ENCODE results near the gene CD22. TPM values are rescaled to one million over a fixed set of nuclear protein-coding genes. Genes with fewer than 3 reads are reported as not detected.

Gene CD22
- total RNA-seq, 1 experiment from 2014 or later: not detected

DNA sequence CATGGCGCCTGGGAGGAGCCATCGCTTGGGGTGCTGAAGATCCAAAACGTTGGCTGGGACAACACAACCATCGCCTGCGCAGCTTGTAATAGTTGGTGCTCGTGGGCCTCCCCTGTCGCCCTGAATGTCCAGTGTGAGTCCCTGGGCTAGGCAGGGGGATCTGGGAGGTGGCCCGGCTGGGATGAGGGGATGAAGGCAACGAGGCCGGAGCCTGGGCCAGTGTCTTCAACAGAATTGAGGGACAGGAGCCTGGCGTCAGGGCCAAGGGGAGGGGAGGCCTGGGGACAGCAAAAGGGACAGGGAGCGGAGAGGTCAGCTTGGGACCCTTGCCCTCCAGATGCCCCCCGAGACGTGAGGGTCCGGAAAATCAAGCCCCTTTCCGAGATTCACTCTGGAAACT lies 12.0 kb downstream of the CD22 start:
- Histone ChIP-seq H3K27me3 (ENCODE audit: insufficient read depth, low read length) (no peaks in the 10 kb centered on the region), H2BK20ac (ENCODE audit: low read depth, low read length, poor library complexity, severe bottlenecking) (no peak overlapping the region), H3K79me1 (ENCODE audit: insufficient read depth, low read depth, low read length, poor library complexity, severe bottlenecking) (no peaks in the 10 kb centered on the region), H3K4ac (ENCODE audit: low read depth, low read length) (no peak overlapping the region), H4K91ac (ENCODE audit: insufficient read length, low read depth, low read length) (no peak overlapping the region), H3K4me1 (ENCODE audit: insufficient read depth, low read length) (no peaks in the 10 kb centered on the region), H4K5ac (ENCODE audit: insufficient read length, low read depth, low read length) (no peak overlapping the region), H2BK12ac (ENCODE audit: insufficient read length, low read depth, low read length) (no peak overlapping the region), H3K79me2 (ENCODE audit: insufficient read depth, low read length) (no peaks in the 10 kb centered on the region), H3K9ac (ENCODE audit: extremely low read depth, insufficient read length, low read length) (no peak overlapping the region), H4K8ac (replicated peaks; ENCODE audit: insufficient read length, low read depth, low read length) (no peak overlapping the region), H3K14ac (ENCODE audit: insufficient read depth, low read length) (no peak overlapping the region), H2BK5ac (ENCODE audit: insufficient read length, low read length) (no peak overlapping the region), H3K23me2 (ENCODE audit: insufficient read length, low read depth, low read length, poor library complexity, severe bottlenecking) (no peaks in the 10 kb centered on the region), H3K27ac (ENCODE audit: insufficient read length, low read depth, low read length) (no peak overlapping the region), H2BK120ac (ENCODE audit: low read depth, low read length, poor library complexity, severe bottlenecking) (no peak overlapping the region), H4K20me1 (ENCODE audit: control insufficient read depth, insufficient read depth, insufficient read length) (no peaks in the 10 kb centered on the region), H3T11ph (ENCODE audit: low read length) (no peak overlapping the region), H2BK15ac (ENCODE audit: low read depth, low read length) (no peak overlapping the region), H2AFZ (ENCODE audit: low read length) (no peak overlapping the region), H3K23ac (ENCODE audit: insufficient read length, low read depth, low read length) (no peak overlapping the region), H3K9me3 (ENCODE audit: control insufficient read depth, low read depth, low read length) (no peaks in the 10 kb centered on the region), H2AK5ac (ENCODE audit: insufficient read length, low read length) (no peak overlapping the region), H3K4me2 (ENCODE audit: insufficient read depth, insufficient read length, low read length) (no peak overlapping the region), H3K18ac (ENCODE audit: insufficient read length, low read depth, low read length) (no peak overlapping the region), H3K56ac (ENCODE audit: insufficient read length, low read depth, low read length) (no peak overlapping the region)
- DNase-seq: no peak
- WGBS (ENCODE audit: extremely low coverage, insufficient read length, low lambda C conversion rate): no CpG with 5 or more reads among the region's 16 CpGs
- Mint-ChIP-seq H3K4me1 (peaks cover 0 to 4% of the 10 kb centered on the region in 2 experiments; a peak in 2 of 4 replicates), H3K4me3 (no peak overlapping the region), H3K27ac (no peak overlapping the region), H3K9me3 (no peaks in the 10 kb centered on the region), H3K27me3 (ENCODE audit: low read depth) (peaks cover 11% of the 10 kb centered on the region), H3K36me3 (ENCODE audit: insufficient read depth in 1 of 3, low read depth in 3 of 3) (no peaks in the 10 kb centered on the region)
- TF ChIP-seq, protein P1, sequence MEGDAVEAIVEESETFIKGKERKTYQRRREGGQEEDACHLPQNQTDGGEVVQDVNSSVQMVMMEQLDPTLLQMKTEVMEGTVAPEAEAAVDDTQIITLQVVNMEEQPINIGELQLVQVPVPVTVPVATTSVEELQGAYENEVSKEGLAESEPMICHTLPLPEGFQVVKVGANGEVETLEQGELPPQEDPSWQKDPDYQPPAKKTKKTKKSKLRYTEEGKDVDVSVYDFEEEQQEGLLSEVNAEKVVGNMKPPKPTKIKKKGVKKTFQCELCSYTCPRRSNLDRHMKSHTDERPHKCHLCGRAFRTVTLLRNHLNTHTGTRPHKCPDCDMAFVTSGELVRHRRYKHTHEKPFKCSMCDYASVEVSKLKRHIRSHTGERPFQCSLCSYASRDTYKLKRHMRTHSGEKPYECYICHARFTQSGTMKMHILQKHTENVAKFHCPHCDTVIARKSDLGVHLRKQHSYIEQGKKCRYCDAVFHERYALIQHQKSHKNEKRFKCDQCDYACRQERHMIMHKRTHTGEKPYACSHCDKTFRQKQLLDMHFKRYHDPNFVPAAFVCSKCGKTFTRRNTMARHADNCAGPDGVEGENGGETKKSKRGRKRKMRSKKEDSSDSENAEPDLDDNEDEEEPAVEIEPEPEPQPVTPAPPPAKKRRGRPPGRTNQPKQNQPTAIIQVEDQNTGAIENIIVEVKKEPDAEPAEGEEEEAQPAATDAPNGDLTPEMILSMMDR (conservative IDR thresholded peaks at IDR 0.05): no peak

Measured in H9 (cell line).